H1 (cell line): ENCODE results near the gene CACNA1C. TPM values are rescaled to one million over a fixed set of nuclear protein-coding genes. Genes with fewer than 3 reads are reported as not detected.

Experiments
- CTCF ChIA-PET: fragments of 300-600 bp; sonication (Branson Sonifier 250); formaldehyde crosslinking; loops from one replicate; lab custom pipeline; 2021; ENCODE audit not compliant: partially characterized antibody; lab: Charles Lee
- POLR2A ChIA-PET: fragments of 300-600 bp; sonication (Branson Sonifier 250); formaldehyde crosslinking; loops from one replicate; lab custom pipeline; 2021; ENCODE audit warnings: inconsistent platforms; ENCODE audit not compliant: partially characterized antibody; lab: Charles Lee
- DNase-seq, 2 experiments: peaks; one replicate each; pipeline versions ENCODE4 v3.0.0 to v3.0.0-alpha.2; 2010 to 2022; ENCODE audit warnings: low spot score in 2 of 2, low read depth in 1 of 2, mixed read lengths in 1 of 2
- FAIRE-seq: peaks from 2 replicates; lab custom pipeline; 2011; peaks lifted over from hg19 to GRCh38; lab: Jason Lieb, UNC
- H2AFZ ChIP-seq: 2 replicates; pipeline ENCODE4 v1.8.1; 2012; ENCODE audit warnings: low read length, inconsistent platforms
- H2AK5ac ChIP-seq: 2 replicates; pipeline ENCODE4 v1.6.1; 2013; ENCODE audit warnings: low read depth, low read length
- H2BK120ac ChIP-seq: replicated peaks from 2 replicates; pipeline ENCODE3; 2013; ENCODE audit warnings: low read depth, low read length, inconsistent platforms
- H2BK12ac ChIP-seq: 2 replicates; pipeline ENCODE4 v1.6.1; 2013; ENCODE audit warnings: low read depth, low read length
- H2BK15ac ChIP-seq: 2 replicates; pipeline ENCODE4 v1.6.1; 2013; ENCODE audit warnings: low read length
- H2BK20ac ChIP-seq: 2 replicates; pipeline ENCODE4 v1.6.1; 2013; ENCODE audit warnings: low read length
- H2BK5ac ChIP-seq: 2 replicates; pipeline ENCODE4 v1.6.1; 2013; ENCODE audit warnings: low read depth, low read length
- H3K14ac ChIP-seq: 2 replicates; pipeline ENCODE4 v1.6.1; 2013; ENCODE audit warnings: inconsistent platforms; ENCODE audit not compliant: insufficient read length
- H3K18ac ChIP-seq: 2 replicates; pipeline ENCODE4 v1.6.1; 2013; ENCODE audit warnings: low read length; ENCODE audit errors: extremely low read depth
- H3K23ac ChIP-seq: 2 replicates; pipeline ENCODE4 v1.6.1; 2013; ENCODE audit warnings: inconsistent platforms; ENCODE audit not compliant: insufficient read length
- H3K23me2 ChIP-seq: 2 replicates; pipeline ENCODE4 v1.6.1; 2013; ENCODE audit warnings: low read depth, low read length
- H3K27ac ChIP-seq: 2 replicates; pipeline ENCODE4 v1.6.1; 2011; ENCODE audit warnings: low read depth, low read length, inconsistent platforms
- H3K27me3 ChIP-seq, 4 experiments: replicated peaks in 1 of 4; 1 replicate in 1 of 4; 2 replicates in 3 of 4; pipeline versions ENCODE4 v1.6.1 to v1.8.1; 2011 to 2013; ENCODE audit warnings: low read length in 3 of 4, mild to moderate bottlenecking in 3 of 4, inconsistent platforms in 2 of 4, mixed read lengths in 2 of 4, moderate library complexity in 1 of 4; ENCODE audit not compliant: control insufficient read depth in 3 of 4, insufficient read depth in 3 of 4; ENCODE audit errors: extremely low read depth in 1 of 4
- H3K36me3 ChIP-seq, 4 experiments: 2 replicates each; pipeline versions ENCODE4 v1.6.1 to v1.8.1; 2011 to 2013; ENCODE audit warnings: mild to moderate bottlenecking in 4 of 4, low read length in 3 of 4, moderate library complexity in 2 of 4, control low read depth in 1 of 4, inconsistent platforms in 1 of 4; ENCODE audit not compliant: insufficient read depth in 4 of 4, control insufficient read depth in 2 of 4
- H3K4ac ChIP-seq: replicated peaks from 2 replicates; pipeline ENCODE3; 2013; ENCODE audit warnings: low read length, low read depth, mixed read lengths, inconsistent platforms; ENCODE audit not compliant: insufficient read length
- H3K4me1 ChIP-seq, 4 experiments: replicated peaks in 1 of 4; 1 replicate in 1 of 4; 2 replicates in 3 of 4; pipeline versions ENCODE4 v1.6.1 to v1.8.1; 2011 to 2013; ENCODE audit warnings: low read length in 3 of 4, inconsistent platforms in 2 of 4, mixed read lengths in 1 of 4; ENCODE audit not compliant: insufficient read depth in 4 of 4, control insufficient read depth in 3 of 4
- H3K4me2 ChIP-seq, 2 experiments: 2 replicates each; pipeline versions ENCODE4 v1.6.1 to v1.8.1; 2011 to 2013; ENCODE audit warnings: low read depth in 2 of 2, low read length in 2 of 2, control low read depth in 1 of 2, inconsistent platforms in 1 of 2, mild to moderate bottlenecking in 1 of 2; ENCODE audit not compliant: insufficient read depth in 1 of 2
- H3K4me3 ChIP-seq, 4 experiments: fragments of 200-600, 300-600 bp in 1 of 4; sonication (generic), shearing (Covaris generic), sonication (Bioruptor Twin) in 1 of 4; 2 replicates each; pipeline versions ENCODE4 v1.5.1 to v1.8.1; 2011 to 2016; ENCODE audit warnings: low read length in 4 of 4, low read depth in 3 of 4, control low read depth in 2 of 4, inconsistent platforms in 2 of 4, mild to moderate bottlenecking in 2 of 4, mixed read lengths in 1 of 4, moderate library complexity in 1 of 4; ENCODE audit not compliant: insufficient read depth in 2 of 4; ENCODE audit errors: extremely low read depth in 1 of 4
- H3K56ac ChIP-seq: replicated peaks from 2 replicates; pipeline ENCODE3; 2013; ENCODE audit warnings: low read depth, mild to moderate bottlenecking, mixed read lengths, low read length, inconsistent platforms; ENCODE audit not compliant: insufficient read length
- H3K79me1 ChIP-seq: 2 replicates; pipeline ENCODE4 v1.6.1; 2013; ENCODE audit warnings: low read depth, low read length, control low read depth
- H3K79me2 ChIP-seq, 2 experiments: 2 replicates each; pipeline versions ENCODE4 v1.6.1 to v1.8.1; 2012 to 2013; ENCODE audit warnings: low read length in 2 of 2, mild to moderate bottlenecking in 2 of 2, inconsistent platforms in 1 of 2; ENCODE audit not compliant: insufficient read depth in 2 of 2, control insufficient read depth in 1 of 2
- H3K9ac ChIP-seq, 4 experiments: replicated peaks in 1 of 4; 1 replicate in 1 of 4; 2 replicates in 3 of 4; pipeline versions ENCODE4 v1.6.1 to v1.8.1; 2011 to 2013; ENCODE audit warnings: low read depth in 3 of 4, low read length in 3 of 4, control low read depth in 2 of 4, mild to moderate bottlenecking in 2 of 4, moderate library complexity in 2 of 4, inconsistent platforms in 1 of 4; ENCODE audit errors: extremely low read depth in 1 of 4
- H3K9me3 ChIP-seq, 2 experiments: 2 replicates each; pipeline versions ENCODE4 v1.6.1 to v1.8.1; 2012 to 2013; ENCODE audit warnings: mild to moderate bottlenecking in 2 of 2, moderate library complexity in 2 of 2, control low read depth in 1 of 2, inconsistent platforms in 1 of 2, low read depth in 1 of 2, low read length in 1 of 2, mixed read lengths in 1 of 2; ENCODE audit not compliant: insufficient read depth in 2 of 2
- H4K20me1 ChIP-seq, 2 experiments: replicated peaks in 1 of 2; 2 replicates each; pipeline versions ENCODE3 to v1.8.1; 2011 to 2013; ENCODE audit warnings: inconsistent platforms in 2 of 2, low read length in 2 of 2, mild to moderate bottlenecking in 1 of 2; ENCODE audit not compliant: insufficient read depth in 2 of 2, control insufficient read depth in 1 of 2
- H4K5ac ChIP-seq: 2 replicates; pipeline ENCODE4 v1.6.1; 2013; ENCODE audit warnings: low read length, low read depth, mixed read lengths, inconsistent platforms; ENCODE audit not compliant: insufficient read length
- H4K8ac ChIP-seq: 2 replicates; pipeline ENCODE4 v1.8.0; 2013; ENCODE audit warnings: mild to moderate bottlenecking, moderate library complexity, low read length, inconsistent platforms; ENCODE audit not compliant: insufficient read depth; ENCODE audit errors: extremely low read depth
- H4K91ac ChIP-seq: replicated peaks from 2 replicates; pipeline ENCODE3; 2013; ENCODE audit warnings: low read length, mixed read lengths, inconsistent platforms; ENCODE audit not compliant: insufficient read length
- BRCA1 ChIP-seq: IDR thresholded peaks from 2 replicates; pipeline ENCODE4 v1.6.1; 2012; ENCODE audit warnings: low read depth, low read length, improper control_type of control experiment
- CBX8 ChIP-seq: fragments of 300-800, 300-1000 bp; sonication (generic); IDR thresholded peaks from 2 replicates; pipeline ENCODE4 v1.7.1; 2016; ENCODE audit warnings: low read depth, low read length, borderline replicate concordance
- CTCF ChIP-seq, 3 experiments: IDR thresholded peaks; 1 replicate in 2 of 3; 2 replicates in 1 of 3; pipeline versions ENCODE4 v1.5.1 to v1.6.1; 2011; ENCODE audit warnings: low read length in 3 of 3, mild to moderate bottlenecking in 3 of 3, inconsistent platforms in 2 of 3, low read depth in 1 of 3, moderate library complexity in 1 of 3; ENCODE audit not compliant: insufficient read depth in 1 of 3; ENCODE audit errors: control extremely low read depth in 1 of 3
- RAD21 ChIP-seq, 2 experiments: IDR thresholded peaks in 1 of 2; conservative IDR thresholded peaks in 1 of 2; 2 replicates each; pipeline ENCODE4 v1.6.1; 2011; ENCODE audit warnings: low read depth in 2 of 2, low read length in 2 of 2, improper control_type of control experiment in 1 of 2, inconsistent platforms in 1 of 2, mild to moderate bottlenecking in 1 of 2, moderate library complexity in 1 of 2
- SIN3A ChIP-seq, 2 experiments: IDR thresholded peaks in 1 of 2; conservative IDR thresholded peaks in 1 of 2; 2 replicates each; pipeline ENCODE4 v1.6.1; 2011 to 2012; ENCODE audit warnings: low read length in 2 of 2, improper control_type of control experiment in 1 of 2, low read depth in 1 of 2, mild to moderate bottlenecking in 1 of 2
- TBP ChIP-seq: IDR thresholded peaks from 2 replicates; pipeline ENCODE4 v1.6.1; 2011; ENCODE audit warnings: low read depth, low read length, improper control_type of control experiment
- WGBS, 2 experiments: shearing (Covaris generic) in 1 of 2; methylation state at CpG; one replicate each; pipeline versions ENCODE4 v1.1.6 to v1.1.7; 2013 to 2015; ENCODE audit warnings: low lambda C conversion rate in 2 of 2, mixed read lengths in 2 of 2, inconsistent platforms in 1 of 2, low coverage in 1 of 2, missing lambda C conversion rate in 1 of 2; ENCODE audit not compliant: insufficient replicate concordance in 2 of 2, insufficient coverage in 1 of 2, insufficient read length in 1 of 2; ENCODE audit errors: extremely low coverage in 1 of 2, missing lambda C conversion rate in 1 of 2; 5-methylcytosine and 5-hydroxymethylcytosine counted together
- polyA plus RNA-seq, 7 experiments: library from polyadenylated mRNA; depleted of rRNA in 3 of 7; stranded (reverse) in 5 of 7; unstranded in 2 of 7; fragments of >200 nt in 5 of 7; fragments of 200-250 nt in 2 of 7; gene quantifications; 1 replicate in 5 of 7; 2 replicates in 1 of 7; 4 replicates in 1 of 7; pipeline versions ENCODE4 v1.2.1 to v1.2.3, GENCODE V29; 2011 to 2013; ENCODE audit warnings: missing spikeins in 2 of 7, mixed read lengths in 2 of 7
- total RNA-seq: library from RNA; stranded (reverse); fragmentation: NEBNext Ultra II Directional; extraction: Animal tissue kit (Norgen Biotek cat#: 25700); gene quantifications from 2 replicates; pipeline ENCODE4 v1.2.1, GENCODE V29; 2021

Gene CACNA1C
- total and polyA plus RNA-seq, 2 of the 8 experiments (the other 6 are each of a cell fraction or from before 2014, with no cell fraction given): 1.3 TPM

- Histone ChIP-seq H2BK20ac (no peak overlapping the region), H2BK5ac (no peak overlapping the region), H3K27ac (no peak overlapping the region), H3K79me2 (no peaks in the 10 kb centered on the region), H3K36me3 (no peaks in the 10 kb centered on the region), H2AFZ (no peak overlapping the region), H2BK120ac (no peak overlapping the region), H3K4me3 (no peak overlapping the region), H4K91ac (no peak overlapping the region), H3K27me3 (no peaks in the 10 kb centered on the region), H4K8ac (peak overlapping the region; percentile 79; the same call in 1 of the 2 replicates), H3K9ac (no peak overlapping the region), H4K20me1 (no peaks in the 10 kb centered on the region), H3K14ac (no peak overlapping the region), H3K4ac (no peak overlapping the region), H3K4me1 (peaks cover 0 to 1% (median 0%) of the 10 kb centered on the region in 4 experiments; a peak in 1 of 7 replicates), H3K79me1 (no peaks in the 10 kb centered on the region; the same call in 1 of the 2 replicates), H3K18ac (no peak overlapping the region), H3K23me2 (no peaks in the 10 kb centered on the region), H2BK12ac (no peak overlapping the region), H3K56ac (no peak overlapping the region), H2BK15ac (no peak overlapping the region), H3K23ac (no peak overlapping the region), H2AK5ac (no peak overlapping the region), H3K9me3 (no peaks in the 10 kb centered on the region), H3K4me2 (no peak overlapping the region), H4K5ac (no peak overlapping the region)
- CTCF ChIA-PET: interaction anchor here (0.6 to 6.9 kb wide), 10 partner anchors 9 to 341 kb away, joined by 3 to 30 read pairs (median 3); no protein-coding TSS in a partner anchor
- TF ChIP-seq RAD21 (IDR thresholded peaks at IDR 0.05 in 1 of 2, conservative IDR thresholded peaks at IDR 0.05 in 1 of 2; ENCODE audit: low read depth in 2 of 2, low read length in 2 of 2) (peak; percentile 40 to 45; a peak in 3 of 4 replicates), TBP (peak; percentile 27; the same call in 1 of the 2 replicates), CTCF (IDR thresholded peaks at IDR 0.05; ENCODE audit: control extremely low read depth in 1 of 3, insufficient read depth in 1 of 3, low read depth in 1 of 3, low read length in 3 of 3) (peak; percentile 28 to 41 (median 38)), CBX8 (no peak), BRCA1 (no peak), SIN3A (conservative IDR thresholded peaks at IDR 0.05 in 1 of 2, IDR thresholded peaks at IDR 0.05 in 1 of 2; ENCODE audit: low read depth in 1 of 2, low read length in 2 of 2) (no peak)
- WGBS, 2 experiments: 79% methylated on average over 11 of the region's 11 CpGs; no CpG with 5 or more reads in 1 of the 2 experiments
- FAIRE-seq: no peak
- POLR2A ChIA-PET: no interaction called here
- DNase-seq: no peak
These were observed 265.0 kb downstream of the CACNA1C start for GRCh38 chr12:2317772-2318171.
